IMR-90 (cell line): Measurements from ENCODE around the gene TPT1. TPM values are rescaled to one million over a fixed set of nuclear protein-coding genes. Genes with fewer than 3 reads are reported as not detected.

Experiments
- ATAC-seq: fragments of 200-7000 bp; cut with Tn5 transposase; 2 replicates; pipeline ENCODE4 v1.9.1; 2020; ENCODE audit warnings: low read depth, mild to moderate bottlenecking, moderate library complexity
- BruUV-seq: library from RNA; stranded (reverse); fragments of 400-500 nt; replicated peaks from 2 replicates; lab custom pipeline; 2021; lab: Mats Ljungman, UMichigan
- CTCF ChIA-PET: fragments of 300-600 bp; formaldehyde crosslinking; extraction: SDS; loops from one replicate; lab custom pipeline; 2021; ENCODE audit warnings: antibody characterized with exemption; lab: Yijun Ruan, JAX
- POLR2A ChIA-PET: fragments of 300-600 bp; sonication (Branson Sonifier 250); formaldehyde crosslinking; loops from one replicate; lab custom pipeline; 2022; ENCODE audit warnings: antibody characterized with exemption; ENCODE audit not compliant: unreplicated experiment; lab: Charles Lee
- DNase-seq: peaks from one replicate; pipeline ENCODE4 v3.0.0; 2013
- H2AFZ ChIP-seq: replicated peaks from 2 replicates; pipeline ENCODE3; 2013; ENCODE audit warnings: low read length, mild to moderate bottlenecking; ENCODE audit not compliant: poor library complexity
- H2AK5ac ChIP-seq: 2 replicates; pipeline ENCODE4 v1.6.1; 2013; ENCODE audit warnings: low read depth, low read length, inconsistent platforms
- H2AK9ac ChIP-seq: replicated peaks from 2 replicates; pipeline ENCODE3; 2013; ENCODE audit warnings: mild to moderate bottlenecking, low read depth, low read length, moderate library complexity; ENCODE audit not compliant: poor library complexity
- H2BK120ac ChIP-seq: 2 replicates; pipeline ENCODE4 v1.6.1; 2013; ENCODE audit warnings: low read depth, low read length, inconsistent platforms
- H2BK15ac ChIP-seq: 3 replicates; pipeline ENCODE4 v1.6.1; 2013; ENCODE audit warnings: low read depth, low read length, inconsistent platforms
- H2BK20ac ChIP-seq: 2 replicates; pipeline ENCODE4 v1.6.1; 2013; ENCODE audit warnings: low read depth, mild to moderate bottlenecking, inconsistent platforms, low read length, moderate library complexity
- H2BK5ac ChIP-seq: 2 replicates; pipeline ENCODE4 v1.6.1; 2013; ENCODE audit warnings: mild to moderate bottlenecking, low read depth, low read length, inconsistent platforms; ENCODE audit not compliant: poor library complexity, severe bottlenecking
- H3K14ac ChIP-seq: replicated peaks from 2 replicates; pipeline ENCODE4 v1.6.1; 2013; ENCODE audit warnings: low read depth, low read length, inconsistent platforms
- H3K18ac ChIP-seq: 2 replicates; pipeline ENCODE4 v1.6.1; 2013; ENCODE audit warnings: low read depth, low read length, control low read depth
- H3K23ac ChIP-seq: 2 replicates; pipeline ENCODE4 v1.6.1; 2013; ENCODE audit warnings: low read depth, low read length, inconsistent platforms
- H3K27ac ChIP-seq: 2 replicates; pipeline ENCODE4 v1.5.1; 2013; ENCODE audit warnings: mild to moderate bottlenecking, control low read depth, low read length; ENCODE audit not compliant: insufficient read depth
- H3K27me3 ChIP-seq: 2 replicates; pipeline ENCODE4 v1.6.1; 2013; ENCODE audit warnings: low read length; ENCODE audit not compliant: control insufficient read depth, insufficient read depth
- H3K36me3 ChIP-seq: 2 replicates; pipeline ENCODE4 v1.6.1; 2013; ENCODE audit warnings: low read length, mixed read lengths; ENCODE audit not compliant: control insufficient read depth, insufficient read depth
- H3K4ac ChIP-seq: 2 replicates; pipeline ENCODE4 v1.6.1; 2013; ENCODE audit warnings: low read depth, low read length, inconsistent platforms
- H3K4me1 ChIP-seq: 2 replicates; pipeline ENCODE4 v1.6.1; 2013; ENCODE audit warnings: low read length, mixed read lengths; ENCODE audit not compliant: control insufficient read depth, insufficient read depth
- H3K4me2 ChIP-seq: 2 replicates; pipeline ENCODE4 v1.6.1; 2013; ENCODE audit warnings: low read depth, mild to moderate bottlenecking, control low read depth, low read length, moderate library complexity
- H3K4me3 ChIP-seq: 2 replicates; pipeline ENCODE4 v1.5.1; 2013; ENCODE audit warnings: low read depth, mild to moderate bottlenecking, control low read depth, low read length, moderate library complexity; ENCODE audit not compliant: insufficient read depth
- H3K56ac ChIP-seq: 2 replicates; pipeline ENCODE4 v1.6.1; 2013; ENCODE audit warnings: low read length, inconsistent platforms; ENCODE audit not compliant: insufficient read depth; ENCODE audit errors: extremely low read depth
- H3K79me1 ChIP-seq, 2 experiments: 2 replicates each; pipeline ENCODE4 v1.6.1; 2013; ENCODE audit warnings: low read length in 2 of 2, inconsistent platforms in 1 of 2, low read depth in 1 of 2
- H3K9ac ChIP-seq: 2 replicates; pipeline ENCODE4 v1.6.1; 2013; ENCODE audit warnings: low read depth, low read length, control low read depth
- H3K9me1 ChIP-seq: 2 replicates; pipeline ENCODE4 v1.6.1; 2013; ENCODE audit warnings: low read length, inconsistent platforms; ENCODE audit not compliant: insufficient read depth
- H3K9me3 ChIP-seq: 2 replicates; pipeline ENCODE4 v1.6.1; 2013; ENCODE audit warnings: low read length; ENCODE audit not compliant: control insufficient read depth, insufficient read depth
- H4K20me1 ChIP-seq: 2 replicates; pipeline ENCODE4 v1.6.1; 2013; ENCODE audit warnings: low read length, inconsistent platforms; ENCODE audit not compliant: insufficient read depth
- H4K5ac ChIP-seq: 2 replicates; pipeline ENCODE4 v1.6.1; 2013; ENCODE audit warnings: mild to moderate bottlenecking, low read depth, low read length, control low read depth
- H4K8ac ChIP-seq, 2 experiments: 2 replicates each; pipeline ENCODE4 v1.6.1; 2013; ENCODE audit warnings: low read depth in 2 of 2, low read length in 2 of 2, control low read depth in 1 of 2, inconsistent platforms in 1 of 2
- H4K91ac ChIP-seq: 2 replicates; pipeline ENCODE4 v1.6.1; 2013; ENCODE audit warnings: low read depth, low read length, inconsistent platforms; ENCODE audit not compliant: insufficient read depth
- BHLHE40 ChIP-seq: fragments of 150-350 bp; IDR thresholded peaks from 2 replicates; pipeline ENCODE4 v1.6.1; 2016; ENCODE audit warnings: mild to moderate bottlenecking, low read depth, low read length
- CEBPB ChIP-seq: IDR thresholded peaks from 2 replicates; pipeline ENCODE4 v1.6.1; 2012; ENCODE audit warnings: low read depth, low read length, improper control_type of control experiment
- CHD1 ChIP-seq: IDR thresholded peaks from 2 replicates; pipeline ENCODE4 v1.6.1; 2012; ENCODE audit warnings: low read depth, low read length, improper control_type of control experiment
- FOS ChIP-seq: fragments of 150-350 bp; IDR thresholded peaks from 2 replicates; pipeline ENCODE4 v1.6.1; 2016; ENCODE audit warnings: low read depth, low read length
- MAFK ChIP-seq: IDR thresholded peaks from 2 replicates; pipeline ENCODE4 v1.6.1; 2012; ENCODE audit warnings: low read depth, low read length, improper control_type of control experiment
- MAZ ChIP-seq: IDR thresholded peaks from 2 replicates; pipeline ENCODE4 v1.6.1; 2012; ENCODE audit warnings: low read depth, mild to moderate bottlenecking, low read length, improper control_type of control experiment, moderate library complexity, borderline replicate concordance
- MXI1 ChIP-seq: IDR thresholded peaks from 2 replicates; pipeline ENCODE4 v1.6.1; 2012; ENCODE audit warnings: low read depth, mild to moderate bottlenecking, low read length, moderate library complexity, borderline replicate concordance
- NFE2L2 ChIP-seq: fragments of 150-350 bp; IDR thresholded peaks from 2 replicates; pipeline ENCODE4 v1.6.1; 2016; ENCODE audit warnings: low read depth, mild to moderate bottlenecking, low read length
- POLR2A ChIP-seq: IDR thresholded peaks from 2 replicates; pipeline ENCODE4 v1.6.1; 2012; ENCODE audit warnings: mild to moderate bottlenecking, low read depth, low read length
- RAD21 ChIP-seq: IDR thresholded peaks from 2 replicates; pipeline ENCODE4 v1.6.1; 2012; ENCODE audit warnings: low read length, improper control_type of control experiment
- RCOR1 ChIP-seq: IDR thresholded peaks from 2 replicates; pipeline ENCODE4 v1.6.1; 2012; ENCODE audit warnings: mild to moderate bottlenecking, low read length, improper control_type of control experiment; ENCODE audit not compliant: insufficient replicate concordance
- RFX5 ChIP-seq: IDR thresholded peaks from 2 replicates; pipeline ENCODE4 v1.8.0; 2012; ENCODE audit warnings: low read depth, mild to moderate bottlenecking, low read length, moderate library complexity
- SMC3 ChIP-seq: fragments of 150-350 bp; IDR thresholded peaks from 2 replicates; pipeline ENCODE4 v1.6.1; 2016; ENCODE audit warnings: low read depth, mild to moderate bottlenecking, antibody characterized with exemption, low read length, moderate library complexity
- WGBS, 2 experiments: methylation state at CpG; one replicate each; pipeline versions ENCODE4 v1.1.5 to v1.1.7; 2013; ENCODE audit warnings: missing lambda C conversion rate in 2 of 2; ENCODE audit not compliant: insufficient read length in 1 of 2; ENCODE audit errors: extremely low coverage in 2 of 2; 5-methylcytosine and 5-hydroxymethylcytosine counted together
- dilution Hi-C: fragments of 300-500 bp; cut with HindIII; formaldehyde crosslinking; loops from one replicate; pipeline ENCODE4 v1.14.3; 2018; ENCODE audit warnings: low sequenced_read_pairs; ENCODE audit not compliant: unreplicated experiment
- in situ Hi-C: fragments of 300-500 bp; cut with MboI; formaldehyde crosslinking; loops from 3 replicates; pipeline ENCODE4 v1.14.3; 2019; ENCODE audit warnings: low sequenced_read_pairs, inconsistent platforms, mixed read lengths
- intact Hi-C: fragments of 100-400 bp; cut with micrococcal nuclease; formaldehyde crosslinking; loops from 2 replicates; pipeline ENCODE4 v1.10.0; 2022
- polyA plus RNA-seq, 3 experiments: library from polyadenylated mRNA; depleted of rRNA; stranded (reverse); fragments of >200 nt; gene quantifications; 2 replicates each; pipeline ENCODE4 v1.2.3, GENCODE V29; 2012; ENCODE audit warnings: low replicate concordance in 1 of 3
- total RNA-seq: library from RNA; depleted of rRNA; stranded (reverse); fragments of >200 nt; gene quantifications from 2 replicates; pipeline ENCODE4 v1.2.3, GENCODE V29; 2012
- TF ChIP-seq, protein P1 (sequence below): fragments of 150-350 bp; IDR thresholded peaks from 2 replicates; pipeline ENCODE4 v1.6.1; 2017; ENCODE audit warnings: mild to moderate bottlenecking, antibody characterized with exemption, low read length, low read depth
- TF ChIP-seq, protein P2 (sequence below): conservative IDR thresholded peaks from 2 replicates; pipeline ENCODE4 v1.5.1; 2012; ENCODE audit warnings: mild to moderate bottlenecking, low read depth, low read length, improper control_type of control experiment
- TF ChIP-seq, protein P3 (sequence below): fragments of 150-350 bp; IDR thresholded peaks from 2 replicates; pipeline ENCODE4 v1.6.1; 2016; ENCODE audit warnings: low read depth, mild to moderate bottlenecking, low read length, moderate library complexity, borderline replicate concordance

Gene TPT1
- total and polyA plus RNA-seq, 2 of the 4 experiments (the other 2 are of a cell fraction): 1,663 to 2,665 TPM

DNA sequence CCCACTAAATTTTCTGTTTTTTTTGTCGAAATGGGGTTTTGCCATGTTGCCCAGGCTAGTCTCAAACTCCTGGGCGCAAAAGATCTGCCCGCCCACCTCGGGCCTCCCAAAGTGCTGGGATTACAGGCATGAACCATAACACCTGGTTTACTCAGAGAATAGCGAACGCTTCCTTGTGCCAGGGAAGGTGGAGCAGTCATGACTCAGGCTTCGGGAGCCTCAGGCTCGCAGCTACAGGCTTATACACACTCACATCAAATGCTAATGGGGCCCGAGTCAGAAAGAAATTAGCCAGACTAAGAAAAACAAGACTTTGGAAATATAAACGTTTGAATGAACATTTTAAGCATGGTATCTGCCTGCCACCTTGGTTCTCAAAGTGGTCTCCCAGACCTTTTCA lies 11.0 kb upstream of the TPT1 start:
- H3K18ac ChIP-seq: no peak overlapping the region
- no peak overlapping the region for H3K4me2 ChIP-seq
- H3K4me3 ChIP-seq: no peak overlapping the region
- CTCF ChIA-PET: no interaction called here
- H3K27me3 ChIP-seq: no peaks in the 10 kb centered on the region
- no peak overlapping the region for H2BK20ac ChIP-seq
- H3K27ac ChIP-seq: no peak overlapping the region
- H3K4ac ChIP-seq: no peak overlapping the region
- intact Hi-C loops: no loop called here
- no TSS peak for BruUV-seq
- 79% methylated on average over 4 of the region's 10 CpGs; no CpG with 5 or more reads in 1 of the 2 experiments for WGBS, 2 experiments
- no peak overlapping the region for H2BK15ac ChIP-seq
- H3K14ac ChIP-seq: no peak overlapping the region
- no peak overlapping the region for H2AFZ ChIP-seq
- no peaks in the 10 kb centered on the region for H4K20me1 ChIP-seq
- H3K9ac ChIP-seq: no peak overlapping the region
- in situ Hi-C loops: loop anchor here (25.0 kb wide), 1 partner anchor 635 kb away; no protein-coding TSS in a partner anchor
- no peak overlapping the region for H3K56ac ChIP-seq
- ATAC-seq (no peak), DNase-seq (no peak)
- H4K8ac ChIP-seq: no peak overlapping the region
- no peak overlapping the region for H2AK5ac ChIP-seq
- peaks cover 3% of the 10 kb centered on the region for H3K9me1 ChIP-seq
- TF ChIP-seq MXI1 (no peak), SMC3 (no peak), CEBPB (no peak), RAD21 (no peak), RFX5 (no peak), NFE2L2 (no peak), MAZ (no peak), BHLHE40 (no peak), CHD1 (no peak), MAFK (no peak), POLR2A (no peak), RCOR1 (no peak), FOS (no peak)
- TF ChIP-seq, protein P1, sequence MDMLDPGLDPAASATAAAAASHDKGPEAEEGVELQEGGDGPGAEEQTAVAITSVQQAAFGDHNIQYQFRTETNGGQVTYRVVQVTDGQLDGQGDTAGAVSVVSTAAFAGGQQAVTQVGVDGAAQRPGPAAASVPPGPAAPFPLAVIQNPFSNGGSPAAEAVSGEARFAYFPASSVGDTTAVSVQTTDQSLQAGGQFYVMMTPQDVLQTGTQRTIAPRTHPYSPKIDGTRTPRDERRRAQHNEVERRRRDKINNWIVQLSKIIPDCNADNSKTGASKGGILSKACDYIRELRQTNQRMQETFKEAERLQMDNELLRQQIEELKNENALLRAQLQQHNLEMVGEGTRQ: no peak
- TF ChIP-seq, protein P2, sequence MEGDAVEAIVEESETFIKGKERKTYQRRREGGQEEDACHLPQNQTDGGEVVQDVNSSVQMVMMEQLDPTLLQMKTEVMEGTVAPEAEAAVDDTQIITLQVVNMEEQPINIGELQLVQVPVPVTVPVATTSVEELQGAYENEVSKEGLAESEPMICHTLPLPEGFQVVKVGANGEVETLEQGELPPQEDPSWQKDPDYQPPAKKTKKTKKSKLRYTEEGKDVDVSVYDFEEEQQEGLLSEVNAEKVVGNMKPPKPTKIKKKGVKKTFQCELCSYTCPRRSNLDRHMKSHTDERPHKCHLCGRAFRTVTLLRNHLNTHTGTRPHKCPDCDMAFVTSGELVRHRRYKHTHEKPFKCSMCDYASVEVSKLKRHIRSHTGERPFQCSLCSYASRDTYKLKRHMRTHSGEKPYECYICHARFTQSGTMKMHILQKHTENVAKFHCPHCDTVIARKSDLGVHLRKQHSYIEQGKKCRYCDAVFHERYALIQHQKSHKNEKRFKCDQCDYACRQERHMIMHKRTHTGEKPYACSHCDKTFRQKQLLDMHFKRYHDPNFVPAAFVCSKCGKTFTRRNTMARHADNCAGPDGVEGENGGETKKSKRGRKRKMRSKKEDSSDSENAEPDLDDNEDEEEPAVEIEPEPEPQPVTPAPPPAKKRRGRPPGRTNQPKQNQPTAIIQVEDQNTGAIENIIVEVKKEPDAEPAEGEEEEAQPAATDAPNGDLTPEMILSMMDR: no peak
- TF ChIP-seq, protein P3, sequence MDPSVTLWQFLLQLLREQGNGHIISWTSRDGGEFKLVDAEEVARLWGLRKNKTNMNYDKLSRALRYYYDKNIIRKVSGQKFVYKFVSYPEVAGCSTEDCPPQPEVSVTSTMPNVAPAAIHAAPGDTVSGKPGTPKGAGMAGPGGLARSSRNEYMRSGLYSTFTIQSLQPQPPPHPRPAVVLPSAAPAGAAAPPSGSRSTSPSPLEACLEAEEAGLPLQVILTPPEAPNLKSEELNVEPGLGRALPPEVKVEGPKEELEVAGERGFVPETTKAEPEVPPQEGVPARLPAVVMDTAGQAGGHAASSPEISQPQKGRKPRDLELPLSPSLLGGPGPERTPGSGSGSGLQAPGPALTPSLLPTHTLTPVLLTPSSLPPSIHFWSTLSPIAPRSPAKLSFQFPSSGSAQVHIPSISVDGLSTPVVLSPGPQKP: no peak
- H3K23ac ChIP-seq: no peak overlapping the region
- POLR2A ChIA-PET: no interaction called here
- dilution Hi-C loops: no loop called here
- no peak overlapping the region for H4K91ac ChIP-seq
- no peak overlapping the region for H2AK9ac ChIP-seq
- no peak overlapping the region for H2BK120ac ChIP-seq
- no peaks in the 10 kb centered on the region for H3K9me3 ChIP-seq
- no peak overlapping the region for H4K5ac ChIP-seq
- peaks cover 23 to 34% of the 10 kb centered on the region in 2 experiments for H3K79me1 ChIP-seq
- H3K36me3 ChIP-seq: peaks cover 37% of the 10 kb centered on the region
- H2BK5ac ChIP-seq: no peak overlapping the region
- H3K4me1 ChIP-seq: peaks cover 2% of the 10 kb centered on the region; the same call in 1 of the 2 replicates
